HepG2 (cell line): ENCODE results near the gene HSD17B2.
A peak's percentile ranks its signal among the peaks of the same experiment; 100 is the strongest.

Experiments
- CBX2 ChIP-seq, 2 experiments: fragments of 200-600 bp in 1 of 2; sonication (generic); formaldehyde crosslinking in 1 of 2; IDR thresholded peaks; 2 replicates each; pipeline versions ENCODE4 v1.7.0 to v1.8.1; 2018 to 2022; ENCODE audit warnings: low read depth in 2 of 2, low read length in 1 of 2, mild to moderate bottlenecking in 1 of 2, missing genetic modification reagents in 1 of 2
- EP300 ChIP-seq, 3 experiments: sonication (generic) in 1 of 3; formaldehyde crosslinking in 1 of 3; IDR thresholded peaks; 2 replicates each; pipeline versions ENCODE4 v1.5.1 to v1.6.1; 2011 to 2020; ENCODE audit warnings: low read depth in 2 of 3, low read length in 2 of 3, borderline replicate concordance in 1 of 3, improper control_type of control experiment in 1 of 3, mild to moderate bottlenecking in 1 of 3, missing genetic modification reagents in 1 of 3, moderate library complexity in 1 of 3
- KDM3A ChIP-seq: IDR thresholded peaks from 2 replicates; pipeline ENCODE4 v1.6.1; 2018; ENCODE audit warnings: low read depth, missing compliant biosample characterization
- MTA3 ChIP-seq: sonication (generic); formaldehyde crosslinking; IDR thresholded peaks from 2 replicates; pipeline ENCODE4 v1.4.0; 2020; ENCODE audit warnings: missing genetic modification reagents
- POLR2AphosphoS5 ChIP-seq: IDR thresholded peaks from 2 replicates; pipeline ENCODE4 v1.6.1; 2012; ENCODE audit warnings: low read depth, low read length
- RFX5 ChIP-seq: IDR thresholded peaks from 2 replicates; pipeline ENCODE4 v1.6.1; 2011; ENCODE audit warnings: low read depth, low read length, improper control_type of control experiment
- SALL2 ChIP-seq: sonication (generic); formaldehyde crosslinking; IDR thresholded peaks from 2 replicates; pipeline ENCODE4 v1.8.1; 2023; ENCODE audit warnings: mild to moderate bottlenecking, missing genetic modification reagents, inconsistent platforms
- SP1 ChIP-seq, 2 experiments: fragments of 450-650 bp in 1 of 2; sonication (generic) in 1 of 2; formaldehyde crosslinking in 1 of 2; IDR thresholded peaks; 2 replicates each; pipeline versions ENCODE4 v1.4.0 to v1.6.1; 2016 to 2020; ENCODE audit warnings: missing genetic modification reagents in 1 of 2
- ZBTB33 ChIP-seq: sonication (generic); formaldehyde crosslinking; IDR thresholded peaks from 2 replicates; pipeline ENCODE4 v1.4.0; 2020; ENCODE audit warnings: missing genetic modification reagents
- ZNF3 ChIP-seq: IDR thresholded peaks from 2 replicates; pipeline ENCODE4 v1.7.0; 2017; ENCODE audit warnings: inconsistent platforms

DNA sequence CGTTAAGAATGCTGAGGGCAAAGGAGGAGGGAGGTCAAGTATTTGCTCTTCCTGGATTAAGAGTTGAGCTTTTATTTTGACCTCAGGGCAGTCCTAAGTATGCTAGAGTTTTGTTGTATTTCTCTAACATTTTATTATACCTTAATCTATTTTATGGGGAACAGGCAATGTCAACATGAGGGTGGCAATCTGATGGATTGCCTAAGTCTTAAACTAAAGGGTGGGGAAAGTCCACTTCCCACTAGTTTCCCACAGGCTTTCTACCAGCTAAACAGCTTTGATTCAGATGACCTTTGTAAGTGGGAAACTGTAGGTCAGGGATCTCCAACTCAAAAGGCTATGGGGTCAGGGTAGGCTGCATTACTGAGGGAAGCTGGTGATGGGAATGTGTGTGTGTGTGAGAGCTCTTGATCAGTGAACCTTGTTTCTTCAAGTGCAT lies 24.9 kb downstream of the HSD17B2 start:
- TF ChIP-seq ZNF3 (CRISPR knock-in tag) (no peak), SP1 (IDR thresholded peaks at IDR 0.05) (no peak), SP1 (CRISPR knock-in tag; IDR thresholded peaks at IDR 0.05) (no peak), RFX5 (no peak), ZBTB33 (CRISPR knock-in tag) (no peak), MTA3 (CRISPR knock-in tag) (no peak), EP300 (IDR thresholded peaks at IDR 0.05; ENCODE audit: low read depth in 2 of 2, low read length in 2 of 2) (peak in 1 of 2 experiments; percentile 87; a peak in 2 of 4 replicates), EP300 (CRISPR knock-in tag; IDR thresholded peaks at IDR 0.05; ENCODE audit: borderline replicate concordance) (no peak), KDM3A (CRISPR knock-in tag) (no peak), SALL2 (no peak), CBX2 (IDR thresholded peaks at IDR 0.05; ENCODE audit: low read depth, low read length) (no peak), CBX2 (CRISPR knock-in tag; IDR thresholded peaks at IDR 0.05; ENCODE audit: low read depth) (no peak), POLR2AphosphoS5 (no peak)
